ENCODE results near the gene POLR1D. TPM values are rescaled to one million over a fixed set of nuclear protein-coding genes. Genes with fewer than 3 reads are reported as not detected.
A peak's percentile ranks its signal among the peaks of the same experiment; 100 is the strongest.

Gene POLR1D
- total RNA-seq, 2 donors from 2014 or later: 129 to 150 TPM

GRCh38 chr13:27659145-27659865 is 37.6 kb downstream of the POLR1D start:
- peaks cover 14% of the 10 kb centered on the region for H3K4me1 Mint-ChIP-seq
- H3K4me3 Mint-ChIP-seq: no peak overlapping the region
- peaks cover 1% of the 10 kb centered on the region for H3K36me3 Mint-ChIP-seq (ENCODE audit: low read depth)
- no peak for ATAC-seq
- H3K27ac Mint-ChIP-seq: no peak overlapping the region
- H3K9me3 ChIP-seq (ENCODE audit: control insufficient read depth, low read length, poor library complexity, severe bottlenecking): no peaks in the 10 kb centered on the region
- no peak for DNase-seq
- no peaks in the 10 kb centered on the region for H3K27me3 Mint-ChIP-seq

GRCh38 chr13:27660511-27660910 is 38.8 kb downstream of the POLR1D start:
- no peak overlapping the region for H3K4me3 Mint-ChIP-seq
- peaks cover 14% of the 10 kb centered on the region for H3K4me1 Mint-ChIP-seq
- ATAC-seq (no peak), DNase-seq (no peak)
- H3K36me3 Mint-ChIP-seq (ENCODE audit: low read depth): peaks cover 3% of the 10 kb centered on the region
- no peak overlapping the region for H3K27ac Mint-ChIP-seq
- H3K27me3 Mint-ChIP-seq: no peaks in the 10 kb centered on the region
- no peaks in the 10 kb centered on the region for H3K9me3 ChIP-seq (ENCODE audit: control insufficient read depth, low read length, poor library complexity, severe bottlenecking)

GRCh38 chr13:27661017-27661416 is 39.3 kb downstream of the POLR1D start:
- ATAC-seq (no peak), DNase-seq (no peak)
- Mint-ChIP-seq H3K4me3 (no peak overlapping the region), H3K36me3 (ENCODE audit: low read depth) (peaks cover 3% of the 10 kb centered on the region), H3K27ac (no peak overlapping the region), H3K27me3 (no peaks in the 10 kb centered on the region), H3K4me1 (peaks cover 11% of the 10 kb centered on the region)
- no peaks in the 10 kb centered on the region for H3K9me3 ChIP-seq (ENCODE audit: control insufficient read depth, low read length, poor library complexity, severe bottlenecking)

GRCh38 chr13:27662738-27663470 is 41.2 kb downstream of the POLR1D start:
- Mint-ChIP-seq H3K4me3 (no peak overlapping the region), H3K27me3 (no peaks in the 10 kb centered on the region), H3K4me1 (peaks cover 10% of the 10 kb centered on the region), H3K36me3 (ENCODE audit: low read depth) (peaks cover 7% of the 10 kb centered on the region), H3K27ac (peak overlapping the region; percentile 9)
- no peaks in the 10 kb centered on the region for H3K9me3 ChIP-seq (ENCODE audit: control insufficient read depth, low read length, poor library complexity, severe bottlenecking)
- DNase-seq (no peak), ATAC-seq (no peak)

- DNase-seq (no peak), ATAC-seq (no peak)
- Mint-ChIP-seq H3K4me3 (no peak overlapping the region), H3K36me3 (ENCODE audit: low read depth) (peaks cover 7% of the 10 kb centered on the region), H3K4me1 (peaks cover 10% of the 10 kb centered on the region), H3K27ac (peak overlapping the region; percentile 21), H3K27me3 (no peaks in the 10 kb centered on the region)
- H3K9me3 ChIP-seq (ENCODE audit: control insufficient read depth, low read length, poor library complexity, severe bottlenecking): no peaks in the 10 kb centered on the region
Observed at GRCh38 chr13:27663947-27664346, 42.3 kb downstream of the POLR1D start.

DNA sequence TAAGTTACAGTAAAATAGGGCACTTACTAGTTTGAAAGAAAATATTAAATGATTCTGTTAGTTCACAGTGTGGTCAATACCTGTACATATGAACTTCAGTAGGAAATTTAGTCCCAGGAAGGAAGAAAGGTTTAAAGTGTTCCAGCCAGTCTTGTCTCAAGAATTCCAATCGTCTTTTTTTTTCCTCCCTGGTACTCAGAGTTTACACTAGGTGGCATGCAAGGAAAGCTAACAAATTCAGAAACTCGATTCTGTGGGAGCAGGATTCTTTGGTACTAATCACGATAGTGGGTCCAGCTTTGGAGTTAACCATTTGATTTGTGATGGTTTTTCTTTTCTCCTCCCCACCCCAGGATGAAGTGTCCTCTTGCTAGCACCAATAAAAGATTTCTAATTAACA is 43.6 kb downstream of the POLR1D start:
- peaks cover 7% of the 10 kb centered on the region for H3K36me3 Mint-ChIP-seq (ENCODE audit: low read depth)
- H3K9me3 ChIP-seq (ENCODE audit: control insufficient read depth, low read length, poor library complexity, severe bottlenecking): no peaks in the 10 kb centered on the region

DNA sequence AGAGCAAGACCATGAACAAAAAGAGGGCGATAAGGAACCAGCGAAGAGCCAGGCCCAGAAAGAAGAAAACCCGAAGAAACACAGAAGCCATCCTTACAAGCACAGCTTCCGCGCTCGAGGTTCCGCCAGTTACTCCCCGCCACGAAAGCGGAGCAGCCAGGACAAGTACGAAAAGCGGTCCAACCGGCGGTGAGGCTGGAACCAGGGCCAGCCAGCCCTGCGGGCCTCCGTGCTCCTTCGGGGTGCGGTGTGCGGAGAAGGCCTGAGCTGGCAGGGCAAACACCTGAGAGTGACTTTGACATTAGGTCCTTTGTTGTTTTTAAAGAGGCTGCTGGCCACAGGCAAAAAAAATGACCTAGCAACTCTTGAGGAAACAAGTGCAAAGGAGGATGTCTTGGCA is 44.1 kb downstream of the POLR1D start:
- no peak for ATAC-seq
- no peaks in the 10 kb centered on the region for H3K27me3 Mint-ChIP-seq
- no peak overlapping the region for H3K4me3 Mint-ChIP-seq
- H3K9me3 ChIP-seq (ENCODE audit: control insufficient read depth, low read length, poor library complexity, severe bottlenecking): no peaks in the 10 kb centered on the region
- peaks cover 7% of the 10 kb centered on the region for H3K36me3 Mint-ChIP-seq (ENCODE audit: low read depth)
- peaks cover 10% of the 10 kb centered on the region for H3K4me1 Mint-ChIP-seq
- H3K27ac Mint-ChIP-seq: no peak overlapping the region
- no peak for DNase-seq

More for the DNA sequence above, 43.6 kb downstream of the POLR1D start:
- ATAC-seq (no peak), DNase-seq (no peak)
- Mint-ChIP-seq H3K27me3 (no peaks in the 10 kb centered on the region), H3K4me3 (no peak overlapping the region), H3K27ac (no peak overlapping the region), H3K4me1 (peaks cover 10% of the 10 kb centered on the region)

DNA sequence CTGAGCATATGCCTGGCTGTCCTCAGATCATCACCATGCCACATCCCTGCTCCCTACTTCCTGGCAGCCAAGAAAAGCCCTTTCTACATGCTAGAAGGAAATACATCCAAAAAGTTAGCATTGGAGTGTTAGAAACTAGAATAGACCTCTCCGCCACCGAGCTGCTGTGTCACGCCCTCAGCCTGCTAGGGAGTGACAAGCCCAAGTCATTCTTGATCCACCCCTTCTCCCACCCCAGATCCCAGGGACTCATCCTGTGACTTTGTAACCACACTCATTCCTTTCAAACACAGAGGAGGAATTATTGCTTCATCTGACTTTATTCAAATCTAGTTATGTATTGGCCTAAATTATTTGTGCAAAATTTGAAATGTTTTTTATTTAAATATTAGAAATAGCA is 45.3 kb downstream of the POLR1D start:
- H3K27ac Mint-ChIP-seq: peak overlapping the region; percentile 76

GRCh38 chr13:27667946-27668345 is 46.3 kb downstream of the POLR1D start:
- DNase-seq (no peak), ATAC-seq (no peak)
- Mint-ChIP-seq H3K36me3 (ENCODE audit: low read depth) (peaks cover 7% of the 10 kb centered on the region), H3K27ac (no peak overlapping the region), H3K4me1 (peaks cover 7% of the 10 kb centered on the region), H3K4me3 (no peak overlapping the region), H3K27me3 (no peaks in the 10 kb centered on the region)
- no peaks in the 10 kb centered on the region for H3K9me3 ChIP-seq (ENCODE audit: control insufficient read depth, low read length, poor library complexity, severe bottlenecking)

More for the DNA sequence above, 45.3 kb downstream of the POLR1D start:
- DNase-seq: no peak
- ATAC-seq: no peak
- peaks cover 7% of the 10 kb centered on the region for H3K4me1 Mint-ChIP-seq
- no peaks in the 10 kb centered on the region for H3K27me3 Mint-ChIP-seq
- no peaks in the 10 kb centered on the region for H3K9me3 ChIP-seq (ENCODE audit: control insufficient read depth, low read length, poor library complexity, severe bottlenecking)
- no peak overlapping the region for H3K4me3 Mint-ChIP-seq
- H3K36me3 Mint-ChIP-seq (ENCODE audit: low read depth): peaks cover 7% of the 10 kb centered on the region

GRCh38 chr13:27670861-27671260 is 49.2 kb downstream of the POLR1D start:
- peaks cover 3% of the 10 kb centered on the region for H3K4me1 Mint-ChIP-seq
- ATAC-seq (no peak), DNase-seq (no peak)
- no peak overlapping the region for H3K4me3 Mint-ChIP-seq
- no peak overlapping the region for H3K27ac Mint-ChIP-seq
- H3K27me3 Mint-ChIP-seq: no peaks in the 10 kb centered on the region
- H3K9me3 ChIP-seq (ENCODE audit: control insufficient read depth, low read length, poor library complexity, severe bottlenecking): no peaks in the 10 kb centered on the region
- peaks cover 4% of the 10 kb centered on the region for H3K36me3 Mint-ChIP-seq (ENCODE audit: low read depth)

- H3K27ac Mint-ChIP-seq: no peak overlapping the region
- no peak overlapping the region for H3K4me3 Mint-ChIP-seq
- ATAC-seq (no peak), DNase-seq (no peak)
- peaks cover 2% of the 10 kb centered on the region for H3K27me3 Mint-ChIP-seq
- H3K4me1 Mint-ChIP-seq: peaks cover under 1% of the 10 kb centered on the region
- no peaks in the 10 kb centered on the region for H3K9me3 ChIP-seq (ENCODE audit: control insufficient read depth, low read length, poor library complexity, severe bottlenecking)
- no peaks in the 10 kb centered on the region for H3K36me3 Mint-ChIP-seq (ENCODE audit: low read depth)
Observed at GRCh38 chr13:27672025-27672424, 50.3 kb downstream of the POLR1D start.
